ENCODE results near the gene TMEM161B.
"Not testable (repeated sequence)": the region's sequence is repeated elsewhere in the genome, so short reads cannot be mapped to it uniquely, and the experiment has no call there.

TMEM161B gene

DNA sequence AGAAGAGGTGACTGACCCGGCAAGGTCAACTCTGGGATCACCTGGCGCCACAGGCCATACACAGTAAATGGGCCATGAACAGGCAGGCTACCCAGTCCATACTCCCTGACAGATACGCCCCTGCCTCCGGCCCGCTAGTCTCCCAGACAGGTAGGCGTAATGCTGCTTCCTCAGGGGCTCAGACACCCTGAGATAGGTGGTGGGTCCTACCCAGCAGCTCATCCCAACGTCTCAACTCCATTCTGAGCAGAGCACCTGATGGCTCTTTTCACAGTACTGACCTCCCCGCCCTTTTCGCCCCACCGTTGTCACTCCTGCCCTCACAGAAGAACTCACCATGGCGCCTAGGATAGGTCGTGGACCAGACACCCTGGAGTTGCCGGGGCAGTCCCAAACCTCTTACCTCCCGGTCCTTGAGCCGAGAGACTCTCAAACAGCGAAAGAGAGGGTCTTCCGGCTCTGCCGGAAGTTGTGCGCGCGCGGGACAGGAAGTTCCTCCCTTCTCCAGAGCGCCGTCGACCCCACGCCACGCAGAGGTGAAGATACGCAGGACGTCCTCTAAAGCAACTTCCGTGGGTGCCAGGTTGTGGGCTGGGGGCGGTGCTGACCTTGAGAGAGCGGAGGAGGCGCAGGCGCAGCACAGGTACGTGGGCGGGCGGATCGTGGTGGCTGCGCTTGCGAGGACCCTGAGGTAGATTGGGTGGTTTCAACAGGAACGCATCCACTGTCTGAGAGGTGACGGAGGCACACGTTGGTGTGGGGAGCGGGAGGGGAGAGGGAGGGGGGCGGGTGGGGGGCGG is at the start of gene TMEM161B:
Gene TMEM161B, minus strand, starts transcription at position 461 of the 800 bp plus-strand sequence. Its CDS starts 122 bp downstream, at position 339.
- peak; percentile 88 to 93 (median 90) for DNase-seq (ENCODE audit: low read depth in 3 of 3)

GRCh38 chr5:88304356-88304755 is 35.7 kb upstream of the TMEM161B start:
- DNase-seq (ENCODE audit: low read depth in 3 of 3), result no peak

DNA sequence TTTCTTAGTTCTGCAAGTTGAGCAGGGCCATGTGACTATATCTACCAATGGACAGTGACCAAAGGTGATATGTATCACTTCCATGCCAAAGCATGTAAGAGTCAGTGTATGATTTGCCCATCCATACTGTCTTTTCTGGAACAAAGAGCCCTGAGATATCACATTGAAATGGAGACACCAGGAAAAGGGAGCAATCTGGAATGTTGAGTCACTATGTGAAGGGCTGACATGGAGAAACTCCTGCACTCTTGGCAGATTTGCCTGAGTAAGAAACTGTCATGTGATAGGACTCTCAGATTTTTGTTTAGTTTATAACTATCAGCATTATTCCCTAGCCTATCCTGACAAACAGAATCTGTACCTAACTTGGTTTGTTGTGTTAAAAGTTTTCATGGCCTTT is 29.8 kb upstream of the TMEM161B start:
- no peak for DNase-seq (ENCODE audit: low read depth in 3 of 3)

GRCh38 chr5:88290801-88291200 is 22.2 kb upstream of the TMEM161B start:
- DNase-seq (ENCODE audit: low read depth in 3 of 3), result no peak

- DNase-seq (ENCODE audit: low read depth in 3 of 3), result no peak
These were observed 20.0 kb upstream of the TMEM161B start for GRCh38 chr5:88288528-88289197.

GRCh38 chr5:88287846-88288527 is 19.3 kb upstream of the TMEM161B start:
- no peak for DNase-seq (ENCODE audit: low read depth in 3 of 3)

- no peak for DNase-seq (ENCODE audit: low read depth in 3 of 3)
These were observed 18.7 kb upstream of the TMEM161B start for GRCh38 chr5:88287302-88287701.

- DNase-seq (ENCODE audit: low read depth in 3 of 3), result no peak
These were observed 15.0 kb upstream of the TMEM161B start for GRCh38 chr5:88283690-88284089.

GRCh38 chr5:88281322-88281721 is 12.7 kb upstream of the TMEM161B start:
- no peak for DNase-seq (ENCODE audit: low read depth in 3 of 3)

DNA sequence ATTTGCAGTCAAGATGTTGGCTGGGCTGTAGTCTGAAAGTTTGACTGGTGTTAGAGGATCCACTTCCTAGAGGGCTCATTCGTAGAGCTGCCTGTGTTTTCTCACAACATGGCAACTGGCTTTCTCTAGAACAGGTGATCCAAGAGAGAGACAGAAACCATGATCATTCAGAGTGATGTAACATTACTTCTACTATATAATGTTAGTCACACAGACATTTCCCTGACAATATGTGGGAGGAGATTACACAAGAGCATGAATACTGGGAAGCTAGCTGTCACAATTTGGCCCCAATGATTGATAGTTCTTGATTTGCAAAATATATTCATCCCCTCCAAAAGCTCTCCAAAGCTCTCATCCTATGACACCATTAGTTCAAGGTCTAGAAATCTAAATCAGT is 10.9 kb upstream of the TMEM161B start:
- DNase-seq (ENCODE audit: low read depth in 3 of 3), result no peak

DNA sequence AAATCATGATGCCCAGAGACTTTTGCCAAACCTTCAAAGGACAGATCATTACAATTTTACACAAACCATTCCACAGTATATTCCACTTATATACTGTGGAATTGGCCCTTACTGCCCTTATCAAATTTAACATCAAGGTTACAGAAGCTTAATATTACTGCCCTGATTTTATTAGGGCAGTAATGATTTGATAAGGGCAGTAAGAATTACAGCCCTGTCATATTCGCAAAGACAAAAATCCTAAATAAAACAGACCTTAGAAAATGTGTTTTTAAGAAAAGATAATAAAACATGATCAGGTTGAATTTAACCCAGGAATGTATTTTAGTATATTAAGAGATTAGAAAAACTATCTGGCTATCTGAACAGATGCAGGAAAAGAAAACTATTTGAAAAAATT is 7.7 kb upstream of the TMEM161B start:
- DNase-seq (ENCODE audit: low read depth in 3 of 3), result no peak

DNA sequence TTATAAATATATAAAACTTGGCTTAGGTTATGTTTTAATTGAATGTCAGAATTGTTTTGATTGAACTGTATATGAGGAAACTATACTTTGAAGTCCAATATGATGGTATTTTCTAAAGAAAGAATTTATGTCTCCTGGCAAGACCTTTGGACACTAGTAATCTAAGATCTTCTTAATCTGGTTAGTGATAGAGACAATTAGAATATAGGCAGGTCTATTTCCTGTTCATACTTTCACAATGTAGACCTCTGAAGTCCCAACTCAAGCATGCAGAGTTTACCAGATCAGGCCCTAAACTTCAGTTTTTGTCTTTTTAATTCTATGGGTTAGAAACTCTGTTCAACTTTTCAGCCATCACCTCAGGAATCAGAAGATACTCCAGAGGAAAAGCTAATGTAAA is 6.9 kb upstream of the TMEM161B start:
- DNase-seq (ENCODE audit: low read depth in 3 of 3), result no peak

- DNase-seq (ENCODE audit: low read depth in 3 of 3), result no peak
These were observed 652 bp upstream of the TMEM161B start for GRCh38 chr5:88269222-88269771.

GRCh38 chr5:88264565-88264964 is 4.1 kb downstream of the TMEM161B start:
- DNase-seq (ENCODE audit: low read depth in 3 of 3), result not testable (repeated sequence)

DNA sequence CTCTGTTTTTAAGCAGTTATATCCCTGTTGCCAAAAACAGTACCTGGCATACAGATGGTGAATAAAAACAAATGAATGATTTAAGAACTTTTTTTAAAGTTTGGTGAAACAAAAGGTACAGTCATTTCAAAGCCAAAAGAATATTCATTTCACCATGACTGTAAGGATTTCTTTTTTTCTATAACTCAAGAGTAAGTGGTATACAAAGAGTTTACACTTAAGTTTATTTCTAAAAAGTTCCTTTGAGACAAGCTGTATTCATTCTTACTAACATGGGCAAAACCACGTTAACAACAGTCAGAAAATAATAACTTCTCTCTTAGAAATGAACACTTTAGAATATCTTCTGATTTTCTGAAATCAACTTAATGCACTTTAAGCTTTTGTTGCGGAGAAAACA is 5.3 kb downstream of the TMEM161B start:
- no peak for DNase-seq (ENCODE audit: low read depth in 3 of 3)

DNA sequence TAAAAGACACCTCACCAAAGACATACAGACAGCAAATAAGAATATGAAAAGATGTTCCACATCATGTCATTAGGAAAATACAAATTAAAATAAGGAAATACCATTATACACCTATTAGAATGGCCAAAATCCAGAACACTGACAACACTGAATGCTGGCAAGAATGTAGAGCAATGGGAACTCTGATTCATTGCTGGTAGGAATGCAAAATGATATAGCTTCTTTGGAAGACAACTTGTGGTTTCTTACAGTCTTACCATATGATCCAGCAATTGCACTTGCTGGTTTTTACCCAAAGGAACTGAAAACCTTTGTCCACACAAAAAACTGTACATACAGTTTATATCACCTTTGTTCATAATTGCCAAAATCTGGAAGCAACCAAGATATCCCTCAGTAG is 6.5 kb downstream of the TMEM161B start:
- no peak for DNase-seq (ENCODE audit: low read depth in 3 of 3)

DNA sequence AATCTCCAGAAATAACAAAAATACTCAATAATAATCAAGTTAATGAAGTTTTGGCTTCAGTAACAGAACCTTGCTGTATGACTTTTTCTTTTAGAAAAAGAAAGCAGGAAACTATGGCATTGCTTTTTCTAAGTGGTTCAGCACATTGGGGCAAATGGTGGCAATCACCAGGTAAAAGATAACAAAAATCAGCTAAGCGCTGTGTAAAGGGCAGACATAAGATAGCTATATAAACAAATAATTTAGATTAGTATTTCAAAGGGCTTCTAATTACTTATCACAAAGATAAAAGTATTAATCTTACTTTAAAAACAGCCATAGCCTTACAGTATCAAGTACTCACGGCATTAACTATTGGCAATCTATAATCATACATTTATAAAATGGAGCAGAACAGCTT is 10.0 kb downstream of the TMEM161B start:
- DNase-seq (ENCODE audit: low read depth in 3 of 3), result no peak

GRCh38 chr5:88256872-88257271 is 11.8 kb downstream of the TMEM161B start:
- DNase-seq (ENCODE audit: low read depth in 3 of 3), result no peak

DNA sequence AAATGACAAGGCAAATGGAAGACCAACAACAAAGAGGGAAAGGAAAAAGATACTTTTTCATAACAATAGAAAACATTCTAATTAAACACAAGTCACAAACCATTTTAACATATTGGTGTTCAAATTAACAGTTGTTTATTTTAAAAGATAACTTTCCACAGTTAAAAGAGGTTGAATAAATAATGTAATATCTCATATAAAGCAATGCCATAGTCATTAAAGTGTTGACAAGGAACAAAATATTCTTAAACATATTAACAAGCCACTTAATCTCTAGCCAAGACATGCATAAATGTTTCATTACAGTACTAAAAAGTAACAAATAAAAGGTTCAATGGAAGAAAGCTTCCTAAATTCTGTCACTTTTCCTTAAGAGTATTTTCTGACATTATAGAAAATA is 12.6 kb downstream of the TMEM161B start:
- no peak for DNase-seq (ENCODE audit: low read depth in 3 of 3)

- DNase-seq (ENCODE audit: low read depth in 3 of 3), result no peak
These were observed 14.3 kb downstream of the TMEM161B start for GRCh38 chr5:88254320-88254719.

GRCh38 chr5:88251048-88251711 is 17.5 kb downstream of the TMEM161B start:
- DNase-seq (ENCODE audit: low read depth in 3 of 3), result no peak

DNA sequence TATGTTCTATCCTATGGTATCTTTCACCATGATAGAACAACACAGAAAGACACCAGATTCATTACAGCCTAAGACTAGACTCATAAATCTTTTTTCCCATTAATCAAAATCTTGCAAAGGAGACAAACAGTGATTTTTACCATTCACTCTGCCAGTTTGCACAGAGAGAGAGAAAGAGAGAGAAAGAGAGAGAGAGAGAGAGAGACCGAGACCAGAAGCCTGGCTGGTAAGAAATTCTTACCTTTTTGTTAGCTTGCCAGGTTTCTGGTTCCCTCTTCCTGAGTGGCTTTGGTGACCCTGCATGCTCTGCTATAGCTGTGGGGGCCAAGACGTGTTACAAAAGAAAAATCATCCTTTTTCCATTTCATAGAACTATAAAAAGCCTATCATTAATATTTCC is 18.6 kb downstream of the TMEM161B start:
- no peak for DNase-seq (ENCODE audit: low read depth in 3 of 3)

Data from stimulated activated CD4-positive, alpha-beta T cell treated with anti-CD3 and anti-CD28 coated beads, TNF-alpha, amount 100 ng/mL, for 24 hours (primary cell).